ENCODE data around the gene CA5A. TPM values are rescaled to one million over a fixed set of nuclear protein-coding genes. Genes with fewer than 3 reads are reported as not detected.

Gene CA5A
- total and polyA plus RNA-seq, 2 of the 13 experiments (the other 11 are each of a cell fraction or from before 2014, with no cell fraction given) = 66.8 to 106 TPM

DNA sequence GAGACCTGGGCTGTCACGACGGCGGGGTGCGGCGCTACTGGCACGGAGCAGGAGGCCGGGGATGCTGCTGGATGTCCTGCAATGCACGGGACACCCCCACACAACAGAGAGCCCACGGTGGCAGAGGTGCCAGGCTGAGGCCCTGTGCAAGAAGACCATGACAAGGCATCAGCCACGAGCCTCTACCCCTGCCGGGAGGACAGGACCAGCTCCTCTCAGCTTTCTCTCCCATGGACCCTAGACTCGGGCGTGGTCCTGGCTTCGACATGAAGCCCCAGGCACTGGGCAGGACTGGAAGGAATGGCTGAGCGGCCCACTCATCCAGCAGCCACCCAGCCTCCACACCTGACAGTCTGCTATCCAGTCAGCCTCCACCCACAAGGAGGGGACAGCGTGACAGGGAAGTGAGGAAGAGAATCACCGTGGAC, 92.6 kb downstream of the CA5A start (continued):
- TF ChIP-seq, protein P1, sequence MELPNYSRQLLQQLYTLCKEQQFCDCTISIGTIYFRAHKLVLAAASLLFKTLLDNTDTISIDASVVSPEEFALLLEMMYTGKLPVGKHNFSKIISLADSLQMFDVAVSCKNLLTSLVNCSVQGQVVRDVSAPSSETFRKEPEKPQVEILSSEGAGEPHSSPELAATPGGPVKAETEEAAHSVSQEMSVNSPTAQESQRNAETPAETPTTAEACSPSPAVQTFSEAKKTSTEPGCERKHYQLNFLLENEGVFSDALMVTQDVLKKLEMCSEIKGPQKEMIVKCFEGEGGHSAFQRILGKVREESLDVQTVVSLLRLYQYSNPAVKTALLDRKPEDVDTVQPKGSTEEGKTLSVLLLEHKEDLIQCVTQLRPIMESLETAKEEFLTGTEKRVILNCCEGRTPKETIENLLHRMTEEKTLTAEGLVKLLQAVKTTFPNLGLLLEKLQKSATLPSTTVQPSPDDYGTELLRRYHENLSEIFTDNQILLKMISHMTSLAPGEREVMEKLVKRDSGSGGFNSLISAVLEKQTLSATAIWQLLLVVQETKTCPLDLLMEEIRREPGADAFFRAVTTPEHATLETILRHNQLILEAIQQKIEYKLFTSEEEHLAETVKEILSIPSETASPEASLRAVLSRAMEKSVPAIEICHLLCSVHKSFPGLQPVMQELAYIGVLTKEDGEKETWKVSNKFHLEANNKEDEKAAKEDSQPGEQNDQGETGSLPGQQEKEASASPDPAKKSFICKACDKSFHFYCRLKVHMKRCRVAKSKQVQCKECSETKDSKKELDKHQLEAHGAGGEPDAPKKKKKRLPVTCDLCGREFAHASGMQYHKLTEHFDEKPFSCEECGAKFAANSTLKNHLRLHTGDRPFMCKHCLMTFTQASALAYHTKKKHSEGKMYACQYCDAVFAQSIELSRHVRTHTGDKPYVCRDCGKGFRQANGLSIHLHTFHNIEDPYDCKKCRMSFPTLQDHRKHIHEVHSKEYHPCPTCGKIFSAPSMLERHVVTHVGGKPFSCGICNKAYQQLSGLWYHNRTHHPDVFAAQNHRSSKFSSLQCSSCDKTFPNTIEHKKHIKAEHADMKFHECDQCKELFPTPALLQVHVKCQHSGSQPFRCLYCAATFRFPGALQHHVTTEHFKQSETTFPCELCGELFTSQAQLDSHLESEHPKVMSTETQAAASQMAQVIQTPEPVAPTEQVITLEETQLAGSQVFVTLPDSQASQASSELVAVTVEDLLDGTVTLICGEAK (IDR thresholded peaks at IDR 0.05) = no peak
- TF ChIP-seq, protein P1 (CRISPR knock-in tag; IDR thresholded peaks at IDR 0.05) = no peak
- TF ChIP-seq, protein P2, sequence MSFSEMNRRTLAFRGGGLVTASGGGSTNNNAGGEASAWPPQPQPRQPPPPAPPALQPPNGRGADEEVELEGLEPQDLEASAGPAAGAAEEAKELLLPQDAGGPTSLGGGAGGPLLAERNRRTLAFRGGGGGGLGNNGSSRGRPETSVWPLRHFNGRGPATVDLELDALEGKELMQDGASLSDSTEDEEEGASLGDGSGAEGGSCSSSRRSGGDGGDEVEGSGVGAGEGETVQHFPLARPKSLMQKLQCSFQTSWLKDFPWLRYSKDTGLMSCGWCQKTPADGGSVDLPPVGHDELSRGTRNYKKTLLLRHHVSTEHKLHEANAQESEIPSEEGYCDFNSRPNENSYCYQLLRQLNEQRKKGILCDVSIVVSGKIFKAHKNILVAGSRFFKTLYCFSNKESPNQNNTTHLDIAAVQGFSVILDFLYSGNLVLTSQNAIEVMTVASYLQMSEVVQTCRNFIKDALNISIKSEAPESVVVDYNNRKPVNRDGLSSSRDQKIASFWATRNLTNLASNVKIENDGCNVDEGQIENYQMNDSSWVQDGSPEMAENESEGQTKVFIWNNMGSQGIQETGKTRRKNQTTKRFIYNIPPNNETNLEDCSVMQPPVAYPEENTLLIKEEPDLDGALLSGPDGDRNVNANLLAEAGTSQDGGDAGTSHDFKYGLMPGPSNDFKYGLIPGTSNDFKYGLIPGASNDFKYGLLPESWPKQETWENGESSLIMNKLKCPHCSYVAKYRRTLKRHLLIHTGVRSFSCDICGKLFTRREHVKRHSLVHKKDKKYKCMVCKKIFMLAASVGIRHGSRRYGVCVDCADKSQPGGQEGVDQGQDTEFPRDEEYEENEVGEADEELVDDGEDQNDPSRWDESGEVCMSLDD (CRISPR knock-in tag; IDR thresholded peaks at IDR 0.05; ENCODE audit: borderline replicate concordance) = no peak
- TF ChIP-seq MYNN (CRISPR knock-in tag; IDR thresholded peaks at IDR 0.05; ENCODE audit: low read depth) (no peak), TAF15 (IDR thresholded peaks at IDR 0.05; ENCODE audit: low read depth, low read length, poor library complexity, severe bottlenecking) (no peak), BRD4 (CRISPR knock-in tag; IDR thresholded peaks at IDR 0.05) (no peak), HNRNPL (IDR thresholded peaks at IDR 0.05; ENCODE audit: low read depth, low read length) (peak; percentile 85; the same call in 1 of the 2 replicates), CHCHD3 (CRISPR knock-in tag; IDR thresholded peaks at IDR 0.05) (no peak; the same call in 1 of the 2 replicates), DNMT3B (CRISPR knock-in tag; conservative IDR thresholded peaks at IDR 0.05) (no peak), REXO4 (CRISPR knock-in tag; IDR thresholded peaks at IDR 0.05; ENCODE audit: borderline replicate concordance) (no peak), ZNF563 (CRISPR knock-in tag; IDR thresholded peaks at IDR 0.05) (no peak), TCF7 (IDR thresholded peaks at IDR 0.05; ENCODE audit: low read depth) (no peak), ZNF354B (CRISPR knock-in tag; IDR thresholded peaks at IDR 0.05) (no peak), ZNF570 (CRISPR knock-in tag; IDR thresholded peaks at IDR 0.05; ENCODE audit: borderline replicate concordance) (no peak), NCOA2 (CRISPR knock-in tag; IDR thresholded peaks at IDR 0.05) (no peak), ZNF253 (CRISPR knock-in tag; IDR thresholded peaks at IDR 0.05; ENCODE audit: borderline replicate concordance) (no peak)
- TF ChIP-seq, protein P3, sequence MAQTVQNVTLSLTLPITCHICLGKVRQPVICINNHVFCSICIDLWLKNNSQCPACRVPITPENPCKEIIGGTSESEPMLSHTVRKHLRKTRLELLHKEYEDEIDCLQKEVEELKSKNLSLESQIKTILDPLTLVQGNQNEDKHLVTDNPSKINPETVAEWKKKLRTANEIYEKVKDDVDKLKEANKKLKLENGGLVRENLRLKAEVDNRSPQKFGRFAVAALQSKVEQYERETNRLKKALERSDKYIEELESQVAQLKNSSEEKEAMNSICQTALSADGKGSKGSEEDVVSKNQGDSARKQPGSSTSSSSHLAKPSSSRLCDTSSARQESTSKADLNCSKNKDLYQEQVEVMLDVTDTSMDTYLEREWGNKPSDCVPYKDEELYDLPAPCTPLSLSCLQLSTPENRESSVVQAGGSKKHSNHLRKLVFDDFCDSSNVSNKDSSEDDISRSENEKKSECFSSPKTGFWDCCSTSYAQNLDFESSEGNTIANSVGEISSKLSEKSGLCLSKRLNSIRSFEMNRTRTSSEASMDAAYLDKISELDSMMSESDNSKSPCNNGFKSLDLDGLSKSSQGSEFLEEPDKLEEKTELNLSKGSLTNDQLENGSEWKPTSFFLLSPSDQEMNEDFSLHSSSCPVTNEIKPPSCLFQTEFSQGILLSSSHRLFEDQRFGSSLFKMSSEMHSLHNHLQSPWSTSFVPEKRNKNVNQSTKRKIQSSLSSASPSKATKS (CRISPR knock-in tag; IDR thresholded peaks at IDR 0.05) = no peak
